ENCODE measurements around the gene YIPF6.
"Not testable (repeated sequence)": the region's sequence is repeated elsewhere in the genome, so short reads cannot be mapped to it uniquely, and the experiment has no call there.

Gene YIPF6

DNA sequence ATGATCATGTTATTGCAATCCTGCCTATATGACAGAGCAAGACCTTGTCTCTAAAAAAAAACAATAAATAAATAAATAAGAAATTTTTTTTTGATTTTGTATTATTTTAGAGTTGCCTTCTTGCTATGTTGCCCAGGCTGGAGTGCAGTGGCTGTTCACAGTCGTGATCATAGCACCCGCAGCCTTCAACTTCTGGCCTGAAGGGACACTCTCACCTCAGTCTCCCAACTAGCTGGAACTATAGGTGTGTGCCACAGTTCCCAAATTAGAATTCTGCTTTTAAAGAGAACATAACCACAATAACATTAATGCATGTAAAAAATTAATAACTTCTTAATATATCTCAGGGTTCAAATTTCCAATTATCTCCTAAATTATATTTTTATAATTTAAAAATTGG, 7.8 kb downstream of the YIPF6 start:
- Histone ChIP-seq H3K9me3 (ENCODE audit: control insufficient read depth in 2 of 2, low read length in 2 of 2) (no peaks in the 10 kb centered on the region), H3K9ac (ENCODE audit: low read length in 2 of 2) (no peak overlapping the region), H3K27me3 (ENCODE audit: control insufficient read depth in 1 of 2, insufficient read depth in 2 of 2, low read length in 2 of 2) (no peaks in the 10 kb centered on the region), H3K4me3 (ENCODE audit: low read length in 2 of 2) (no peak overlapping the region), H3K4me1 (ENCODE audit: control insufficient read depth, insufficient read depth, low read length) (no peaks in the 10 kb centered on the region), H3K27ac (ENCODE audit: low read length) (no peak overlapping the region), H3K36me3 (ENCODE audit: control insufficient read depth in 2 of 2, insufficient read depth in 2 of 2, low read length in 2 of 2) (peaks cover 0 to 2% of the 10 kb centered on the region in 2 donors)

DNA sequence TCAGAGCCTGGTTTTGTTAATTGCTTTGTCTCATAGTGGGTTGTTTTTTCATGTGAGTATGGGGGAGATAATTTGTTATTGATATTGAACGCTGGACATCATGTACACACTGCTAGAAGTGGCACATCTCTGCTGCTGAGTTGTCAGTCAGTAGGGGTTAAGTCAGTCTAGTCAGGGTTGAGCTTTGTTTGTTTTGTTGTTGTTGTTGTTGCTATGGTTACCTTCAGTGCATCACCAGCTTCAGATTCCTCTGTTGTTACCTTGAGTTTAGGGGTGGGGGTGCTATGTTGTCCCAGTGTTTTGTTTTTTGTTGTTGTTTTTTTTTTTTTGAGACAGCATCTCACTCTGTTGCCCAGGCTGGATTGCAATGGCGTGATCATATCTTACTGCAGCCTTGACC, 9.9 kb downstream of the YIPF6 start:
- no peak overlapping the region for H3K4me3 ChIP-seq (ENCODE audit: low read length in 2 of 2)
- H3K4me1 ChIP-seq (ENCODE audit: control insufficient read depth, insufficient read depth, low read length), result no peaks in the 10 kb centered on the region
- no peak overlapping the region for H3K27ac ChIP-seq (ENCODE audit: low read length)
- no peaks in the 10 kb centered on the region for H3K27me3 ChIP-seq (ENCODE audit: control insufficient read depth in 1 of 2, insufficient read depth in 2 of 2, low read length in 2 of 2)
- H3K9me3 ChIP-seq (ENCODE audit: control insufficient read depth in 2 of 2, low read length in 2 of 2), result no peaks in the 10 kb centered on the region
- peaks cover 0 to 2% of the 10 kb centered on the region in 2 donors for H3K36me3 ChIP-seq (ENCODE audit: control insufficient read depth in 2 of 2, insufficient read depth in 2 of 2, low read length in 2 of 2)
- no peak overlapping the region for H3K9ac ChIP-seq (ENCODE audit: low read length in 2 of 2)

DNA sequence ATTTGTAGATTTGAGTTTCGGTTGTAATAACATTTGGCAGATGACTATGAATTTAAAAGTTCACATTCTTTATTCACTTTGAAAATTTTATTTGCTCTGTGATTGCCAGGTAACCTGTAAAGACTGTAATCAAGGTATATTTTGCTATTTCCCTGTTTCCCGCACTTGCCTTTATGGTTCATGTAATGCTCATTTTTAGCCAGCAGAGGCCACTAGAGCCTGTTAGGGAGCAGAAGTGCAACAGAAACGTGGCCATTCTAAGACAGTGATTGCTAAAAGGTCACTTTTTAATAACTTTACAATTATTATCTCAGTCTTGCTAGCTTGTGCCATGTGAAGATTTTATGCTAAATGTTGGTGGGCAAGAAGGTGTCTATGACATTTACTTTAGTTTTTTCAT, 12.4 kb downstream of the YIPF6 start:
- Histone ChIP-seq H3K4me3 (ENCODE audit: low read length in 2 of 2) (no peak overlapping the region), H3K27ac (ENCODE audit: low read length) (no peak overlapping the region), H3K4me1 (ENCODE audit: control insufficient read depth, insufficient read depth, low read length) (no peaks in the 10 kb centered on the region), H3K9me3 (ENCODE audit: control insufficient read depth in 2 of 2, low read length in 2 of 2) (no peaks in the 10 kb centered on the region), H3K27me3 (ENCODE audit: control insufficient read depth in 1 of 2, insufficient read depth in 2 of 2, low read length in 2 of 2) (no peaks in the 10 kb centered on the region), H3K9ac (ENCODE audit: low read length in 2 of 2) (no peak overlapping the region), H3K36me3 (ENCODE audit: control insufficient read depth in 2 of 2, insufficient read depth in 2 of 2, low read length in 2 of 2) (peaks cover 0 to 5% of the 10 kb centered on the region in 2 donors)

DNA sequence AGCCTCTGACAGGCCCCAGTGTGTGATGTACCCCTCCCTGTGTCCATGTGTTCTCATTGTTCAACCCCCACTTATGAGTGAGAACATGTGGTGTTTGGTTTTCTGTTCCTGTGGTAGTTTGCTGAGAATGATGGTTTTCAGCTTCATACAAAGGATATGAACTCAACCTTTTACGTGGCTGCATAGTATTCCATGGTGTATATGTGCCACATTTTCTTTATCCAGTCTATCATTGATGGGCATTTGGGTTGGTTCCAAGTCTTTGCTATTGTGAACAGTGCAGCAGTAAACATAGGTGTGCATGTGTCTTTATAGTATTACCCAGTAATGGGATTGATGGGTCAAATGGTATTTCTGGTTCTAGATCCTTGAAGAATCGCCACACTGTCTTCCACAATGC, 25.8 kb downstream of the YIPF6 start:
- H3K9me3 ChIP-seq (ENCODE audit: control insufficient read depth in 2 of 2, low read length in 2 of 2); H3K9ac ChIP-seq (ENCODE audit: low read length in 2 of 2); H3K27me3 ChIP-seq (ENCODE audit: control insufficient read depth in 1 of 2, insufficient read depth in 2 of 2, low read length in 2 of 2); H3K27ac ChIP-seq (ENCODE audit: low read length); H3K4me3 ChIP-seq (ENCODE audit: low read length in 2 of 2); H3K4me1 ChIP-seq (ENCODE audit: control insufficient read depth, insufficient read depth, low read length): not testable (repeated sequence)
- peaks cover 5 to 14% of the 10 kb centered on the region in 2 donors for H3K36me3 ChIP-seq (ENCODE audit: control insufficient read depth in 2 of 2, insufficient read depth in 2 of 2, low read length in 2 of 2)

DNA sequence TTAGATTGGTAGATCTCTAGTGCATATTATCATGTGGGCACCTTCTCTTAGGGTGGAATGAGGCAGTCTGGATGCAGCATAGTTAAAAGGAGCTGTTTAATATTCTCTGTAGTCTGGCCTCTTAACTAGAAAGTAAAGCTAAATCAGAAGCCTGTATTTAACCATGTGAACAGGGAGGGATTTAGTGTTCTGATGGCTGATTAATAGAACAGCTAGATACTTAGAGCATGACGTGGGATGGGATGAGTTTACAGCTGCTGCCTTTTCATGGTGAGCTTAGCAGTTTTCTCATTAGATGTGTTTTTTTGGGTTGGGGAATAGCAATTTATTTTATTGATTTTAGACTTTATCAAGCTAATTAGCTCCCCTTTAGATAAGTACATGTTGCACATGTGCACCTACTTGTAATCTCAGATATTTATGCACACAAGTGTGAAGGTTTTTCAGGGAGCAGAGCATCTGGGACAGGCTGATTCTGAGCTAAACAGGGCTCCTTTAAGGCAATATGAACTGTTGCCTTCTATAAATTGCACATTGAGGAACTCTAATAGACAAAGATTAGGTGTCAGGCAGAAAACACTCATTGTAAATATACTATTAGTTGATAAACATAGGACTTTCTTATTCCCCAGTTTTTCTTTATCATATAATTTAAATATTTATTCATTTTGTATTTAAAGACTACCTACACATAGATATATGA, 34.1 kb downstream of the YIPF6 start:
- Histone ChIP-seq H3K27me3 (ENCODE audit: control insufficient read depth in 1 of 2, insufficient read depth in 2 of 2, low read length in 2 of 2) (no peaks in the 10 kb centered on the region), H3K9me3 (ENCODE audit: control insufficient read depth in 2 of 2, low read length in 2 of 2) (no peaks in the 10 kb centered on the region), H3K36me3 (ENCODE audit: control insufficient read depth in 2 of 2, insufficient read depth in 2 of 2, low read length in 2 of 2) (no peaks in the 10 kb centered on the region), H3K4me3 (ENCODE audit: low read length in 2 of 2) (no peak overlapping the region), H3K27ac (ENCODE audit: low read length) (no peak overlapping the region), H3K9ac (ENCODE audit: low read length in 2 of 2) (no peak overlapping the region), H3K4me1 (ENCODE audit: control insufficient read depth, insufficient read depth, low read length) (no peaks in the 10 kb centered on the region)

DNA sequence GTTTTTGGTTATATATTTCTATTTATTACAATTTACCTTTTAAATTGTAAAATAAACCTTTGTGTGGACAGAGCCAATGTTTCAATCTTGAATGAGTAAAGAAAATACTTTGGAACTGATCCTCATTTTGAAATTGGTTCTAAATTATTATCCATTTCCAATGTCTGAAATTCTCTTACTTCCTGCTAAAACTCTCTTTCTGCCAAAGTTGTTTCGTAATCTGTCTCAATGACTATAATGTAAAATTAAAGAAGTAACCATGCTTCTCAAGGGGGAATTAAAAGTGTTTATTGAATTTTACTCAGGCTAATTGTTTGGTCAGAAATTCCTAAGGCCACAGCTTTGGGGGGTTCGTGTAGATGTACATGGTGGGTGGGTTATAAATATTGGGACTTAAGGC, 34.8 kb downstream of the YIPF6 start:
- Histone ChIP-seq H3K36me3 (ENCODE audit: control insufficient read depth in 2 of 2, insufficient read depth in 2 of 2, low read length in 2 of 2) (no peaks in the 10 kb centered on the region), H3K9me3 (ENCODE audit: control insufficient read depth in 2 of 2, low read length in 2 of 2) (no peaks in the 10 kb centered on the region), H3K9ac (ENCODE audit: low read length in 2 of 2) (no peak overlapping the region), H3K27ac (ENCODE audit: low read length) (no peak overlapping the region), H3K4me1 (ENCODE audit: control insufficient read depth, insufficient read depth, low read length) (no peaks in the 10 kb centered on the region), H3K4me3 (ENCODE audit: low read length in 2 of 2) (no peak overlapping the region), H3K27me3 (ENCODE audit: control insufficient read depth in 1 of 2, insufficient read depth in 2 of 2, low read length in 2 of 2) (no peaks in the 10 kb centered on the region)

DNA sequence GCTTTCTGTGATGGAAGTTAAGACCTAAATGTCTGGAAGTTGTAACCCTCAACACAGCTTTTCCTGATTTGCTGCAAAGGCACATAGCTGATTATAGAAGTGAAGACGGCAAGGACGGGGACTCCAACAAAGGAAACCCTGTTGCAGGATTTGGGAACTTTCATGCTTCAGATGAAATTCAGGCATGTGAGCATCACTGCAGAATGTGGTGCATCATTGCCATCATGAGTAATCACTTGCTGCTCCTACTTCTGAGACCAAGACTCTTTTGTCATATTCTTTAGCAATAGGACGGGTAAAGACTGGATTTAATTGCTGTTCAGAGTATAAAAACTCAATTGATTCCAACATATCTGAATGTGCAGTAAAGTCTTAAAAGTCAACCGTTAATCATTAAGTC, 35.8 kb downstream of the YIPF6 start:
- H3K36me3 ChIP-seq (ENCODE audit: control insufficient read depth in 2 of 2, insufficient read depth in 2 of 2, low read length in 2 of 2), result no peaks in the 10 kb centered on the region

DNA sequence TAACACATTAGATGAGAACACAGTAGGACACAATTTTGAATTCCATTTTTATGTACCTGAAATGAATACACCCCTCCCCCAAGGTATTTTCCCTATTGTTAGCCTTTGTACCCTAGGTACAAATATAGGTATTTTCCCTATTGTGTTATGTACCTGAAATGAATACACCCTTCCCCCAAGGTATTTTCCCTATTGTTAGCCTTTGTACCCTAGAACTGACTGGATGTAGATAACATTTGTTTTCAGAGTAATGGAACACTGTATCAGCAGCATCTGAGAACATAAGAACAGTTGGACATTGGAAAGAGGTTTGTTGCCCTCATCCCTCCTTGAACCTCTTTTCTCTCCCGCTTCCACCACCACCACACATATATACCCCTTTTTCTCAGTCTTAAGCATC, 37.6 kb downstream of the YIPF6 start:
- no peaks in the 10 kb centered on the region for H3K27me3 ChIP-seq (ENCODE audit: control insufficient read depth in 1 of 2, insufficient read depth in 2 of 2, low read length in 2 of 2)
- no peak overlapping the region for H3K4me3 ChIP-seq (ENCODE audit: low read length in 2 of 2)
- H3K9ac ChIP-seq (ENCODE audit: low read length in 2 of 2), result no peak overlapping the region
- no peaks in the 10 kb centered on the region for H3K9me3 ChIP-seq (ENCODE audit: control insufficient read depth in 2 of 2, low read length in 2 of 2)
- no peak overlapping the region for H3K27ac ChIP-seq (ENCODE audit: low read length)
- H3K4me1 ChIP-seq (ENCODE audit: control insufficient read depth, insufficient read depth, low read length), result no peaks in the 10 kb centered on the region
- H3K36me3 ChIP-seq (ENCODE audit: control insufficient read depth in 2 of 2, insufficient read depth in 2 of 2, low read length in 2 of 2), result no peaks in the 10 kb centered on the region

More for the DNA sequence above, 35.8 kb downstream of the YIPF6 start:
- H3K4me1 ChIP-seq (ENCODE audit: control insufficient read depth, insufficient read depth, low read length), result no peaks in the 10 kb centered on the region
- H3K4me3 ChIP-seq (ENCODE audit: low read length in 2 of 2), result no peak overlapping the region
- no peaks in the 10 kb centered on the region for H3K9me3 ChIP-seq (ENCODE audit: control insufficient read depth in 2 of 2, low read length in 2 of 2)
- no peak overlapping the region for H3K9ac ChIP-seq (ENCODE audit: low read length in 2 of 2)
- no peaks in the 10 kb centered on the region for H3K27me3 ChIP-seq (ENCODE audit: control insufficient read depth in 1 of 2, insufficient read depth in 2 of 2, low read length in 2 of 2)
- H3K27ac ChIP-seq (ENCODE audit: low read length), result no peak overlapping the region

DNA sequence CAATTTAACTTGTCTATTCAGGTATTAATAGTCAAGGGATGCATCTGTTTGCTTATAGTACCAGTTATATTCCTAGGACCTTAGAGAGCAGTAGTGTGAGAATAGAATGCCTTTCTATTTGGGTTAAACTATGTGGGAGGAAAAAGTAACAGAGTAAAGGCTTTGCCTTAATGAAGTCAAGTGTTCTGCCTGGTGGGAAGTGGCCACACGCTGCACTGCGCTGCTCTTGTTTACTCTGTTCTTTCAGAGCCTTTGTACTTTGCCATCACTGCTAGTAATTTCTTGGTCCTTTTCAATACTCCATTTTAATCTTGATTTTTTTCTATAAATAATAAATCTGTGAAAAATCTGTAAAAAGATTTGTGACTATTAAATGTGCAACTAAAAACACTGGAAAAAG, 38.0 kb downstream of the YIPF6 start:
- Histone ChIP-seq H3K9ac (ENCODE audit: low read length in 2 of 2) (no peak overlapping the region), H3K4me3 (ENCODE audit: low read length in 2 of 2) (no peak overlapping the region), H3K4me1 (ENCODE audit: control insufficient read depth, insufficient read depth, low read length) (no peaks in the 10 kb centered on the region), H3K36me3 (ENCODE audit: control insufficient read depth in 2 of 2, insufficient read depth in 2 of 2, low read length in 2 of 2) (no peaks in the 10 kb centered on the region), H3K27me3 (ENCODE audit: control insufficient read depth in 1 of 2, insufficient read depth in 2 of 2, low read length in 2 of 2) (no peaks in the 10 kb centered on the region), H3K27ac (ENCODE audit: low read length) (no peak overlapping the region), H3K9me3 (ENCODE audit: control insufficient read depth in 2 of 2, low read length in 2 of 2) (no peaks in the 10 kb centered on the region)

DNA sequence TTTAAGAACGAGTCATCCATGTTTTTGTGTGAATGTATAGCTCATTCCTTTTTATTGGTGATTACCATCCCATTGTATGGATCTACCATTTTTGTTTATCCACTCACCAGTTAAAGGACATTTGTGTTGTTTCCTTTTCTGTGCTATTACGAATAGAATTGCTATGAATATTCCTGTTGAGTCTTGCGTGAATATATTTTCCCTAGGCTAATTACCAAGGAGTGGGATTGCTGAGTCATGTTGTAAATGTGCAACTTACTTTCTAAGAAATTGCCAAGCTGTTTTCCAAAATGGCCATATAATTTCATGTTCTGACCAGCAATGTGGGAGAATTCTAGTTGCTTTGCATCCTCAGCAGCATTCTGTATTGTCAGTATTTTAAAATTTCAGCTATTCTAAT, 51.3 kb downstream of the YIPF6 start:
- Histone ChIP-seq H3K4me1 (ENCODE audit: control insufficient read depth, insufficient read depth, low read length) (no peaks in the 10 kb centered on the region), H3K27me3 (ENCODE audit: control insufficient read depth in 1 of 2, insufficient read depth in 2 of 2, low read length in 2 of 2) (peaks cover 0 to 4% of the 10 kb centered on the region in 2 donors), H3K36me3 (ENCODE audit: control insufficient read depth in 2 of 2, insufficient read depth in 2 of 2, low read length in 2 of 2) (no peaks in the 10 kb centered on the region), H3K27ac (ENCODE audit: low read length) (no peak overlapping the region), H3K9ac (ENCODE audit: low read length in 2 of 2) (no peak overlapping the region), H3K4me3 (ENCODE audit: low read length in 2 of 2) (no peak overlapping the region), H3K9me3 (ENCODE audit: control insufficient read depth in 2 of 2, low read length in 2 of 2) (no peaks in the 10 kb centered on the region)

DNA sequence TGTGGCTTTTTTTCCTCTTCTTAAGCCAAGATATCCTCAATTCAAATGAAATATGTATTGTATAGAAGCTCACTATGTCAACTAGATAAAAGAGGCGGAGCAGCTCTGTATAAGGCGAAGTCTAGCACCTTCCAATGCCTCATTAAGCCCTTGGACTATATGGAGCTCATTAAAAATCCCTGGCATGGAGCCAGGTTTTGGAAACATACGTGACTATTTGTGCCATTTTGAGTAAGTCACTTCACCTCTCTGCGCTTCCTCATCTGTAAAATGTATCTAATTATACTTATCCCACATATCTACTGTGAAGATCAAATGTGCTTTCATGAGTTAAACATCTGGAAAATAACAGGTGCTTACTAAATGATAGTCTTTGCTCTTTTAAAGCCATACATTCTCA, 57.2 kb downstream of the YIPF6 start:
- H3K4me1 ChIP-seq (ENCODE audit: control insufficient read depth, insufficient read depth, low read length), result no peaks in the 10 kb centered on the region
- H3K9ac ChIP-seq (ENCODE audit: low read length in 2 of 2), result no peak overlapping the region
- H3K4me3 ChIP-seq (ENCODE audit: low read length in 2 of 2), result no peak overlapping the region
- H3K27ac ChIP-seq (ENCODE audit: low read length), result no peak overlapping the region
- H3K9me3 ChIP-seq (ENCODE audit: control insufficient read depth in 2 of 2, low read length in 2 of 2), result no peaks in the 10 kb centered on the region
- H3K27me3 ChIP-seq (ENCODE audit: control insufficient read depth in 1 of 2, insufficient read depth in 2 of 2, low read length in 2 of 2), result peaks cover 0 to 3% of the 10 kb centered on the region in 2 donors
- H3K36me3 ChIP-seq (ENCODE audit: control insufficient read depth in 2 of 2, insufficient read depth in 2 of 2, low read length in 2 of 2), result no peaks in the 10 kb centered on the region

Measured in stomach smooth muscle (tissue), 2 donors.